ENCODE results near the gene HSD3B1.
A peak's percentile ranks its signal among the peaks of the same experiment; 100 is the strongest.

Gene HSD3B1

DNA sequence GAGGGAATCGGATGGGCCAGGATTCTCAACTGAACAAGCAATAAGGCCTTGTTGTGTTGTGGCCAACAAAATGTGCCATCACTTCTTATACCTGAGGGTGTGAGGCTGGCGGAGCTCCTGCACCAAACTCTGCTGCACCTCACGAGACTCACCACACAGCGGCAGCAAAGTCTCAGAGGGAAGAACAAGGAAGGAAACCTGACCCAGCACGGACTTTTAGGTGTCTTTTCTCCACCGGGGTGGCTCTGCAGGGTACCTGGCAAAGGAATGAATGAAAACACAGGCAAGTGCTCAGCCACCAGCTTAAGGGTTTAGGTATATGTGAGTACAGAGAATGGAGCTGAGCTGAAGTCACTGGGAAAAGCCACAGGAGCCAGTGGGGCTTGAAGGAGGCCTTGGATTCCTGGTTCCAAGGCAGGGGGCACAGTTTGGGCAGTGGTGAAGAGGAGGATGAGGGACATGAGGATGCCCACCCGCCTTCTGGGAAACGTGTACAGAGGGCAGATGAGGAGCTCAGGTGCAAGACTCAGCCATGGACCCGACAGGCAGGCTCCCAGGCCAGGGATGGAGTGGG is 31.1 kb upstream of the HSD3B1 start:
- TF ChIP-seq, protein P1, sequence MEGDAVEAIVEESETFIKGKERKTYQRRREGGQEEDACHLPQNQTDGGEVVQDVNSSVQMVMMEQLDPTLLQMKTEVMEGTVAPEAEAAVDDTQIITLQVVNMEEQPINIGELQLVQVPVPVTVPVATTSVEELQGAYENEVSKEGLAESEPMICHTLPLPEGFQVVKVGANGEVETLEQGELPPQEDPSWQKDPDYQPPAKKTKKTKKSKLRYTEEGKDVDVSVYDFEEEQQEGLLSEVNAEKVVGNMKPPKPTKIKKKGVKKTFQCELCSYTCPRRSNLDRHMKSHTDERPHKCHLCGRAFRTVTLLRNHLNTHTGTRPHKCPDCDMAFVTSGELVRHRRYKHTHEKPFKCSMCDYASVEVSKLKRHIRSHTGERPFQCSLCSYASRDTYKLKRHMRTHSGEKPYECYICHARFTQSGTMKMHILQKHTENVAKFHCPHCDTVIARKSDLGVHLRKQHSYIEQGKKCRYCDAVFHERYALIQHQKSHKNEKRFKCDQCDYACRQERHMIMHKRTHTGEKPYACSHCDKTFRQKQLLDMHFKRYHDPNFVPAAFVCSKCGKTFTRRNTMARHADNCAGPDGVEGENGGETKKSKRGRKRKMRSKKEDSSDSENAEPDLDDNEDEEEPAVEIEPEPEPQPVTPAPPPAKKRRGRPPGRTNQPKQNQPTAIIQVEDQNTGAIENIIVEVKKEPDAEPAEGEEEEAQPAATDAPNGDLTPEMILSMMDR (conservative IDR thresholded peaks at IDR 0.05; ENCODE audit: low read depth) = peak; percentile 75

DNA sequence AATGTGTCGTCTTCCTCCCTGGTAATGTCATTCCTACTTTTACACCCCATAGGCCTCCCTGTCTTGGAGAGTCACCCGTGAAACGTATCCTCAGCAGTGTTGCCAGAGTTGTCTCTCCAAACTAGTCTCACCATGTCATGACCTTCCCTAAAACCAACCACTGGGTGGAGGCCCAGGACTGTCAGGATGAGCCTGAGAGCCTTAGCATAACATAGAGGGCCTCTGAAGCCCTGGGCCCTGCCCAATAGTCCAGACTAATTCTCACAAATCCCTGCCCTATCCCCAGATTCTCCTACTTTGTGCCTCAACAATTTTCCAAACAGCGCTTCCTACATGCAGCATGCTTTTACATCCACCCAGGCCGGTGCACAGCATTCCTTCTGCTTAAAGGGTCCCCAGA is 29.3 kb upstream of the HSD3B1 start:
- H3K27ac ChIP-seq = no peak overlapping the region
- POLR2A ChIA-PET (ENCODE audit: low non-redundant PET) = no interaction called here
- CTCF ChIA-PET = no interaction called here
- TF ChIP-seq, protein P1 (conservative IDR thresholded peaks at IDR 0.05; ENCODE audit: low read depth) = no peak
- DNase-seq (ENCODE audit: low spot score) = no peak

More for the DNA sequence above, 31.1 kb upstream of the HSD3B1 start:
- peak; percentile 70 for DNase-seq (ENCODE audit: low spot score)
- H3K27ac ChIP-seq = no peak overlapping the region
- ChIA-PET CTCF (interaction anchor here (0.6 to 1.0 kb wide), 7 partner anchors 9 to 143 kb away, joined by 3 to 6 read pairs (median 3); no protein-coding TSS in a partner anchor), POLR2A (ENCODE audit: low non-redundant PET) (no interaction called here)

DNA sequence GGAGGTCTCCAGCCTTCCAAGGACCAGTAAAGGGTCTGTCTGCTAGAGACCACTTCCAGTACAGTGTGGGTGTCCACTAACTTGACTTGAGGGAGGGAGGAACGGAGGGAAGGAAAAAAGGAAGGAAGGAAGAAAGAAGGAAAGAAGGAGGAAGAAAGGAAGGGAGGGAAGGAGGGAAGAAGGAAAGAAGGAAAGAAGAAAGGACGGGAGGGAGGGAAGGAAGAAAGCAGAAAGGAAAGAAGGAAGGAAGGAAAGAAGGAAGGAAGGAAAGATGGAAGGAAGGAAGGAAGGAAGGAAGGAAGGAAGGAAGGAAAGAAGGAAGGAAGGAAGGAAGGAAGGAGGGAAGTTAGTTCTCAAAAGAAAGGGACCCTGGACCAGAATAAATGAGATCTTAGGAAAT is 26.8 kb upstream of the HSD3B1 start:
- ChIA-PET CTCF (no interaction called here), POLR2A (ENCODE audit: low non-redundant PET) (no interaction called here)
- TF ChIP-seq, protein P1 (conservative IDR thresholded peaks at IDR 0.05; ENCODE audit: low read depth) = no peak
- no peak for DNase-seq (ENCODE audit: low spot score)
- H3K27ac ChIP-seq = no peak overlapping the region

DNA sequence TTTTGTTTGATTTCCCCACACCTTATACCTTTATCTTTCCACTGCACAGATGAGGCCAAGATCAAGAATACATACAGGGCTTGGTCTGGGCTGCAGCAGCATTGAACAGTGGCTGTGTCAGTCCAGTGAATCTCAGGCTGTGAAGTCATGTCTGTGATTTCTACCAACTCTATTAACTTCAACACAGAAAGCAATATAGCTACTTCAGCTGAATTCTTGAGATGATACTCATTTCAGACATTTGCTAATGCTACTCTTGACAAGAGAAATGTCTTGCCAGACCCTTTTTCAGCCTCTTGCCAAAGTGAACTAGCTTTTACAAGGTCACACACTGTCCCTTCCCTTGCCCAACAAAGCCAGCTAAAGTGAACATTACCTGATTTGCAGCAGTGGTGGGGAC is 25.1 kb upstream of the HSD3B1 start:
- POLR2A ChIA-PET (ENCODE audit: low non-redundant PET) = no interaction called here
- CTCF ChIA-PET = no interaction called here
- TF ChIP-seq, protein P1 (conservative IDR thresholded peaks at IDR 0.05; ENCODE audit: low read depth) = no peak
- no peak for DNase-seq (ENCODE audit: low spot score)
- H3K27ac ChIP-seq = no peak overlapping the region

DNA sequence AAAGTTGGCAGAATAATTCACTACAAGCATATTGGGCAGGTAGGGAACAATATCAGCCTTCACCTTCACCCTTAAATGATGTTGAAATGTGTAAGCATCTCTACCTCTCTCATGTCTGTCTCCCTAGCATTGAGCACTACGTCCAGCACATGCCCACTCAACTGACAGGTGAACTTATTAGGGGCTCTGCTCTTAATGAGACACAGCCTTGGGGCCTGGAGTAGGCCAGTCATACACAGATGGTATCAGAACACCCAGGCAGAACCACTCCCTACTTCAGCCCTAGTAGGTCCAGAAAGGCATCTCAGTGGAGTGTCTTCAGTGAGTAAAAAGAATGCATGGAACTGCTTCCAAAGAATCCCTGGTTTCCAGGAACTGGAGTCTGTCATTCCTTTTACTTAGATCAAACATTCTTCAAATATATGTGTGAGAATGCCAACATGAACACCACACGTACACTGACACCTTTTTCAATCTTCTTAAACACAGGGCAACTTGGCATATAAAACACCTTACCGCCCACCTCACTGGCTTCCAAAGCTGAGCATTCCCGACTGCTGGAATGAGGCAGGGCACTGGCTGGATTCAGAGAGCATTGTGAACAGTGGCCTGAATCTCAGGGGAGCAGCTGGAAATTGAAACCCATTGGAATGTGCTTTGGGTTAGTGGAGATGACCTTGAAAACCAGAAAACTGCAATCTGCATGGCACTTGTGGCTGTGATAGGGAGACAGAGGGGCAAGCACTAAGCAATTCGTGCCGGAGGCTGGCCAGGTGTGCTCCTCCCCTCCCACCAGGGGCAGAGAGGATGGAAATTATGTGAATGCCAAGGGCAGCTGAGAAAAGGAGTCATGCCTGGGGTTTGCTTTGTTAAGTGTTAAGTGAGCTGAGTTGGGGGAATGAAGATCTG is 24.2 kb upstream of the HSD3B1 start:
- no peak overlapping the region for H3K27ac ChIP-seq
- POLR2A ChIA-PET (ENCODE audit: low non-redundant PET) = no interaction called here
- DNase-seq (ENCODE audit: low spot score) = no peak
- TF ChIP-seq, protein P1 (conservative IDR thresholded peaks at IDR 0.05; ENCODE audit: low read depth) = no peak
- CTCF ChIA-PET = no interaction called here

DNA sequence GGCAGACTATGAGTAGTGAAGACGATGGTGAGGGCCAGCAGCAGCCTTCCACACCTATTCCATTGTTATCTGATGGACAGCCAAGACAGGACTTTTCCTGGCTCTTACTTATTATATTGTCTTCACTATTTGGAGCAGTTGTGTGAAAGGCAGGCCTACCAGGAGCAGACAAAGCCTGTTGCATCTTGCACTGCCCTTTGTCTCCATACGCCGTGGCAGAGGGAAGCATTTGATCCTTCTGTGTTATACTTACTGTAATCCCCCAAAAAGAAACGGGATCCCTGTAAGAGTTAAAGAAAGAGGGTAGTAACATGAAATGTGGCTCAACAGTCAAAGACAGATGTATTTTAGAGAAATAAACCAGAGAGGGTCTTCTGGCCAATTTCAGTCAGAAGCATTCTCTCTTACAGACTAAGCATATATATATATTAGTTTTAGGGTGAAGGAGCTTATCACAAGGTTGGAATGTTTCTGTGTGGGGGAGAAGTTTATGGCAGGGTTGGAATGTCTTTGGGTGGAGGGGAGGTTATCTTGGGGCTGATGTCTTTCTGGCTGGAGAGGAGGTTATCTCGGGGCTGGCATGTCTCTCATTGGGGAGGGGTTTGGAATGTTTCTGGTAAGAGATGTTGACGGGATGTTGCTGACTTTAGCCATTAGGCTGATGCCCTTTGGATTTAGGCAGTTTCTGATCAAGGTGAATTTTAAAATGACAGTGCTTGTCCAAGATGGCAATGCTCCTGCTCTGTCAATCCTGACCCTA is 23.4 kb upstream of the HSD3B1 start:
- no peak for DNase-seq (ENCODE audit: low spot score)
- CTCF ChIA-PET = no interaction called here
- POLR2A ChIA-PET (ENCODE audit: low non-redundant PET) = no interaction called here
- TF ChIP-seq, protein P1 (conservative IDR thresholded peaks at IDR 0.05; ENCODE audit: low read depth) = no peak
- H3K27ac ChIP-seq = no peak overlapping the region

Data from RWPE1 (cell line).